ENCODE results near the gene CARS1. TPM values are rescaled to one million over a fixed set of nuclear protein-coding genes. Genes with fewer than 3 reads are reported as not detected.

CARS1 gene
- total and polyA plus RNA-seq, 7 experiments from 2014 or later = 23.9 to 70.4 (median 38.5) TPM

GRCh38 chr11:2963761-2964160 is 93.5 kb downstream of the CARS1 start:
- Mint-ChIP-seq H3K27me3 (no peaks in the 10 kb centered on the region), H3K4me1 (peaks cover 10 to 45% (median 32%) of the 10 kb centered on the region in 7 donors), H3K27ac (no peak overlapping the region), H3K9me3 (no peaks in the 10 kb centered on the region), H3K36me3 (peaks cover 22 to 78% (median 46%) of the 10 kb centered on the region in 5 donors), H3K4me3 (no peak overlapping the region)
- Histone ChIP-seq H3K9me3 (ENCODE audit: control insufficient read depth in 2 of 3, low read length in 3 of 3) (no peaks in the 10 kb centered on the region), H3K4me1 (ENCODE audit: control insufficient read depth in 2 of 2, insufficient read depth in 2 of 2, low read length in 2 of 2) (no peaks in the 10 kb centered on the region), H3K27me3 (ENCODE audit: control insufficient read depth in 2 of 2, insufficient read depth in 2 of 2, low read length in 2 of 2) (no peaks in the 10 kb centered on the region), H3K27ac (ENCODE audit: low read depth, low read length) (no peak overlapping the region), H3K36me3 (ENCODE audit: control insufficient read depth in 2 of 3, insufficient read depth in 3 of 3, low read length in 3 of 3) (peaks cover 35 to 95% (median 70%) of the 10 kb centered on the region in 3 experiments), H3K4me3 (ENCODE audit: low read length) (no peak overlapping the region)
- intact Hi-C loops (cut with micrococcal nuclease) = no loop called here
- ATAC-seq (no peak), DNase-seq (no peak)
- ChIA-PET CTCF (interaction anchor here (0.7 kb wide), 1 partner anchor 21 kb away, joined by 4 read pairs; no protein-coding TSS in a partner anchor), POLR2A (no interaction called here)

DNA sequence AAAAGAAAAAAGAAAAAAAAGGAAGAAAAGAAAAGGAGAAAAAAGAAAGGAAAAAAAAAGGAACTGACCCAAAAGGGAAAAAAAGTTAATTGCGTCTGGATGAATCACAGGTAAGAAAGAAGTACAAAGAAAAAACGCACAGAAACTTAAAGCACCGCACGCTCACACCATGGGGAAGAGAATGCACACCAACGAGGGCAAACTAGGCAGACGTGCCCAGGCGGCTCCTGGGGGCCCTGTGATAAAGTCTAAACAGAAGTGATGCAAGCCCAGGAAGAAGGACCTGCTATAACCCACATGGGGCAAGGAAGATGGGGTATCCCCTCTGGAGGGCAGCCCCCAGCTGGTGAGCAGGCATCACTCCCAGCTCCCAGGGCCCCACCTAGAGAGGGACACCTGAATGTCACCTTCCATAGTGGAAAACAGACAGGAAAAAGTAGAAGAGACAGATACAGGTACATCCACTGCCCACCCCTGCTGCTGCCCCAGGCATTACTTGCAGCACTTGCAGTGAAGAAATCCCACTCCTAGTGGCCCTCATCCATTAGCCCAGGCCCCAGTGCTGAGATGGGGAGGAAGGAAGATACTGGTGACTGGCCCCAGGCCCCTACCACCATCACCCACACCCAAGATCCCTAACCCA is 94.0 kb downstream of the CARS1 start:
- DNase-seq = no peak
- no peaks in the 10 kb centered on the region for H3K27me3 Mint-ChIP-seq
- H3K9me3 Mint-ChIP-seq = no peaks in the 10 kb centered on the region
- H3K27me3 ChIP-seq (ENCODE audit: control insufficient read depth in 2 of 2, insufficient read depth in 2 of 2, low read length in 2 of 2) = no peaks in the 10 kb centered on the region
- H3K27ac Mint-ChIP-seq = peak overlapping the region in 2 of 9 donors; percentile 12 to 42
- H3K36me3 Mint-ChIP-seq = peaks cover 26 to 79% (median 46%) of the 10 kb centered on the region in 5 donors
- H3K27ac ChIP-seq (ENCODE audit: low read depth, low read length) = no peak overlapping the region
- no peak for ATAC-seq
- peaks cover 10 to 44% (median 34%) of the 10 kb centered on the region in 7 donors for H3K4me1 Mint-ChIP-seq
- ChIA-PET CTCF (interaction anchor here (0.7 to 1.1 kb wide), 3 partner anchors 21 to 128 kb away, joined by 3 to 4 read pairs (median 3); no protein-coding TSS in a partner anchor), POLR2A (no interaction called here)
- H3K36me3 ChIP-seq (ENCODE audit: control insufficient read depth in 2 of 3, insufficient read depth in 3 of 3, low read length in 3 of 3) = peaks cover 32 to 95% (median 70%) of the 10 kb centered on the region in 3 experiments
- no peaks in the 10 kb centered on the region for H3K4me1 ChIP-seq (ENCODE audit: control insufficient read depth in 2 of 2, insufficient read depth in 2 of 2, low read length in 2 of 2)
- H3K4me3 Mint-ChIP-seq = no peak overlapping the region
- no peak overlapping the region for H3K4me3 ChIP-seq (ENCODE audit: low read length)
- no peaks in the 10 kb centered on the region for H3K9me3 ChIP-seq (ENCODE audit: control insufficient read depth in 2 of 3, low read length in 3 of 3)
- intact Hi-C loops (cut with micrococcal nuclease) = no loop called here

GRCh38 chr11:2961080-2961479 is 96.1 kb downstream of the CARS1 start:
- no peak for ATAC-seq
- no peak overlapping the region for H3K4me3 Mint-ChIP-seq
- Histone ChIP-seq H3K4me3 (ENCODE audit: low read length) (no peak overlapping the region), H3K9me3 (ENCODE audit: control insufficient read depth in 2 of 3, low read length in 3 of 3) (no peaks in the 10 kb centered on the region), H3K27me3 (ENCODE audit: control insufficient read depth in 2 of 2, insufficient read depth in 2 of 2, low read length in 2 of 2) (no peaks in the 10 kb centered on the region), H3K4me1 (ENCODE audit: control insufficient read depth in 2 of 2, insufficient read depth in 2 of 2, low read length in 2 of 2) (no peaks in the 10 kb centered on the region), H3K27ac (ENCODE audit: low read depth, low read length) (no peak overlapping the region), H3K36me3 (ENCODE audit: control insufficient read depth in 2 of 3, insufficient read depth in 3 of 3, low read length in 3 of 3) (peaks cover 43 to 97% (median 78%) of the 10 kb centered on the region in 3 experiments)
- H3K4me1 Mint-ChIP-seq = peaks cover 10 to 43% (median 28%) of the 10 kb centered on the region in 7 donors
- POLR2A ChIA-PET = interaction anchor here (0.9 kb wide), 1 partner anchor 28 kb away, joined by 4 read pairs; no protein-coding TSS in a partner anchor
- H3K9me3 Mint-ChIP-seq = no peaks in the 10 kb centered on the region
- intact Hi-C loops (cut with micrococcal nuclease) = no loop called here
- CTCF ChIA-PET = no interaction called here
- DNase-seq = no peak
- H3K27me3 Mint-ChIP-seq = no peaks in the 10 kb centered on the region
- H3K27ac Mint-ChIP-seq = peak overlapping the region in 7 of 9 donors; percentile 25 to 80 (median 68)
- H3K36me3 Mint-ChIP-seq = peaks cover 16 to 74% (median 44%) of the 10 kb centered on the region in 5 donors

DNA sequence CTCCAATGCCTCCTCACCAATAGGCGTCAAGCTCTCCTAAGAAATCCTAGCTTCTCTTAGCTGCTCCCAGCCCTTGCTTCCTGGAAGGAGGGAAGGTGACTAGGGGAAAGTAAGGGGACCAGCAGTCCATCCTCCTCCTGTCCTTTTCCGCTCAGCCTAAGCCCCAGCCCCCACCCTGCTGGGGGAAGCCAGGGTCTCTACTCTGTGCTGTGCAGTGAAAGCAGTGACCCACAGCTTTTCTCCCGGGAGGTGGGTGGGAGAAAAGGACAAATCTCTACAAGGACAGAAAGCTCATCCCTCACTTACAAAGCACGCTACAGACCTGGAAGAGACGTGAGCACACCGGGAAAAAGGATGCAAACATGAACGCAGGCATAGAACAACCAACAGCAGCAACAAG is 97.1 kb downstream of the CARS1 start:
- H3K27me3 ChIP-seq (ENCODE audit: control insufficient read depth in 2 of 2, insufficient read depth in 2 of 2, low read length in 2 of 2) = no peaks in the 10 kb centered on the region
- H3K4me3 ChIP-seq (ENCODE audit: low read length) = no peak overlapping the region
- ChIA-PET CTCF (no interaction called here), POLR2A (no interaction called here)
- ATAC-seq (no peak), DNase-seq (no peak)
- Mint-ChIP-seq H3K9me3 (no peaks in the 10 kb centered on the region), H3K4me1 (peaks cover 10 to 46% (median 27%) of the 10 kb centered on the region in 7 donors), H3K27me3 (no peaks in the 10 kb centered on the region), H3K27ac (peak overlapping the region in 1 of 9 donors; percentile 52), H3K36me3 (peaks cover 19 to 75% (median 46%) of the 10 kb centered on the region in 5 donors), H3K4me3 (no peak overlapping the region)
- H3K4me1 ChIP-seq (ENCODE audit: control insufficient read depth in 2 of 2, insufficient read depth in 2 of 2, low read length in 2 of 2) = no peaks in the 10 kb centered on the region
- intact Hi-C loops (cut with micrococcal nuclease) = no loop called here
- no peak overlapping the region for H3K27ac ChIP-seq (ENCODE audit: low read depth, low read length)
- H3K36me3 ChIP-seq (ENCODE audit: control insufficient read depth in 2 of 3, insufficient read depth in 3 of 3, low read length in 3 of 3) = peaks cover 42 to 97% (median 84%) of the 10 kb centered on the region in 3 experiments
- H3K9me3 ChIP-seq (ENCODE audit: control insufficient read depth in 2 of 3, low read length in 3 of 3) = no peaks in the 10 kb centered on the region

GRCh38 chr11:2958251-2958650 is 99.0 kb downstream of the CARS1 start:
- Mint-ChIP-seq H3K4me1 (peaks cover 10 to 47% (median 21%) of the 10 kb centered on the region in 7 donors), H3K27me3 (no peaks in the 10 kb centered on the region), H3K36me3 (peaks cover 18 to 67% (median 34%) of the 10 kb centered on the region in 5 donors), H3K27ac (no peak overlapping the region), H3K4me3 (no peak overlapping the region), H3K9me3 (no peaks in the 10 kb centered on the region)
- ATAC-seq = no peak
- no peaks in the 10 kb centered on the region for H3K9me3 ChIP-seq (ENCODE audit: control insufficient read depth in 2 of 3, low read length in 3 of 3)
- no peak overlapping the region for H3K4me3 ChIP-seq (ENCODE audit: low read length)
- H3K27ac ChIP-seq (ENCODE audit: low read depth, low read length) = no peak overlapping the region
- H3K36me3 ChIP-seq (ENCODE audit: control insufficient read depth in 2 of 3, insufficient read depth in 3 of 3, low read length in 3 of 3) = peaks cover 37 to 97% (median 84%) of the 10 kb centered on the region in 3 experiments
- POLR2A ChIA-PET = interaction anchor here (0.7 to 1.5 kb wide), 4 partner anchors 13 to 67 kb away, joined by 3 read pairs; no protein-coding TSS in a partner anchor
- no peaks in the 10 kb centered on the region for H3K27me3 ChIP-seq (ENCODE audit: control insufficient read depth in 2 of 2, insufficient read depth in 2 of 2, low read length in 2 of 2)
- H3K4me1 ChIP-seq (ENCODE audit: control insufficient read depth in 2 of 2, insufficient read depth in 2 of 2, low read length in 2 of 2) = no peaks in the 10 kb centered on the region
- CTCF ChIA-PET = interaction anchor here (1.0 kb wide), 1 partner anchor 17 kb away, joined by 3 read pairs; no protein-coding TSS in a partner anchor
- intact Hi-C loops (cut with micrococcal nuclease) = no loop called here
- DNase-seq = no peak

- CTCF ChIA-PET = interaction anchor here (0.6 to 1.4 kb wide), 2 partner anchors 19 to 1238 kb away, joined by 3 to 4 read pairs; no protein-coding TSS in a partner anchor
- intact Hi-C loops (cut with micrococcal nuclease) = no loop called here
- no peaks in the 10 kb centered on the region for H3K27me3 ChIP-seq (ENCODE audit: control insufficient read depth in 2 of 2, insufficient read depth in 2 of 2, low read length in 2 of 2)
- peaks cover 0 to 4% of the 10 kb centered on the region in 2 donors for H3K4me1 ChIP-seq (ENCODE audit: control insufficient read depth in 2 of 2, insufficient read depth in 2 of 2, low read length in 2 of 2)
- peaks cover 57 to 100% (median 89%) of the 10 kb centered on the region in 3 experiments for H3K36me3 ChIP-seq (ENCODE audit: control insufficient read depth in 2 of 3, insufficient read depth in 3 of 3, low read length in 3 of 3)
- Mint-ChIP-seq H3K4me1 (peaks cover 3 to 54% (median 7%) of the 10 kb centered on the region in 7 donors), H3K4me3 (no peak overlapping the region), H3K27me3 (no peaks in the 10 kb centered on the region), H3K9me3 (no peaks in the 10 kb centered on the region), H3K36me3 (peaks cover 8 to 64% (median 31%) of the 10 kb centered on the region in 5 donors), H3K27ac (peak overlapping the region in 2 of 9 donors; percentile 25 to 62)
- no peaks in the 10 kb centered on the region for H3K9me3 ChIP-seq (ENCODE audit: control insufficient read depth in 2 of 3, low read length in 3 of 3)
- H3K4me3 ChIP-seq (ENCODE audit: low read length) = no peak overlapping the region
- POLR2A ChIA-PET = interaction anchor here (0.9 kb wide), 1 partner anchor 33 kb away, joined by 3 read pairs; no protein-coding TSS in a partner anchor
- ATAC-seq (no peak), DNase-seq (no peak)
- no peak overlapping the region for H3K27ac ChIP-seq (ENCODE audit: low read depth, low read length)
These were observed 101.2 kb downstream of the CARS1 start for GRCh38 chr11:2955906-2956476.
